ENCODE data around the gene PDZD7.
"Not testable (repeated sequence)": the region's sequence is repeated elsewhere in the genome, so short reads cannot be mapped to it uniquely, and the experiment has no call there.

Gene PDZD7

GRCh38 chr10:100981178-100981772 lies 49.7 kb downstream of the PDZD7 start:
- no peak overlapping the region for H3K27ac ChIP-seq (ENCODE audit: low read length)
- peaks cover 18% of the 10 kb centered on the region for H3K36me3 ChIP-seq (ENCODE audit: control insufficient read depth, low read depth, low read length)
- H3K9me3 ChIP-seq (ENCODE audit: control insufficient read depth, low read depth, low read length), result no peaks in the 10 kb centered on the region
- no peaks in the 10 kb centered on the region for H3K27me3 ChIP-seq (ENCODE audit: control insufficient read depth, insufficient read depth, low read length)
- H3K9ac ChIP-seq (ENCODE audit: low read length), result no peak overlapping the region
- H3K4me1 ChIP-seq (ENCODE audit: control insufficient read depth, low read depth, low read length), result peaks cover under 1% of the 10 kb centered on the region
- no peak overlapping the region for H3K4me3 ChIP-seq (ENCODE audit: low read length)

GRCh38 chr10:100980711-100981110 lies 50.2 kb downstream of the PDZD7 start:
- no peaks in the 10 kb centered on the region for H3K27me3 ChIP-seq (ENCODE audit: control insufficient read depth, insufficient read depth, low read length)
- H3K9ac ChIP-seq (ENCODE audit: low read length), result no peak overlapping the region
- H3K4me3 ChIP-seq (ENCODE audit: low read length), result no peak overlapping the region
- H3K36me3 ChIP-seq (ENCODE audit: control insufficient read depth, low read depth, low read length), result peaks cover 18% of the 10 kb centered on the region
- H3K4me1 ChIP-seq (ENCODE audit: control insufficient read depth, low read depth, low read length), result no peaks in the 10 kb centered on the region
- H3K9me3 ChIP-seq (ENCODE audit: control insufficient read depth, low read depth, low read length), result no peaks in the 10 kb centered on the region
- no peak overlapping the region for H3K27ac ChIP-seq (ENCODE audit: low read length)

- H3K27me3 ChIP-seq (ENCODE audit: control insufficient read depth, insufficient read depth, low read length), result no peaks in the 10 kb centered on the region
- no peaks in the 10 kb centered on the region for H3K9me3 ChIP-seq (ENCODE audit: control insufficient read depth, low read depth, low read length)
- H3K27ac ChIP-seq (ENCODE audit: low read length), result no peak overlapping the region
- H3K9ac ChIP-seq (ENCODE audit: low read length), result no peak overlapping the region
- no peaks in the 10 kb centered on the region for H3K4me1 ChIP-seq (ENCODE audit: control insufficient read depth, low read depth, low read length)
- H3K36me3 ChIP-seq (ENCODE audit: control insufficient read depth, low read depth, low read length), result peaks cover 18% of the 10 kb centered on the region
- H3K4me3 ChIP-seq (ENCODE audit: low read length), result no peak overlapping the region
These were observed 50.6 kb downstream of the PDZD7 start for GRCh38 chr10:100980311-100980710.

GRCh38 chr10:100979791-100980272 lies 51.1 kb downstream of the PDZD7 start:
- no peak overlapping the region for H3K9ac ChIP-seq (ENCODE audit: low read length)
- H3K4me3 ChIP-seq (ENCODE audit: low read length), result no peak overlapping the region
- H3K27ac ChIP-seq (ENCODE audit: low read length), result no peak overlapping the region
- H3K9me3 ChIP-seq (ENCODE audit: control insufficient read depth, low read depth, low read length), result no peaks in the 10 kb centered on the region
- H3K4me1 ChIP-seq (ENCODE audit: control insufficient read depth, low read depth, low read length), result no peaks in the 10 kb centered on the region
- H3K27me3 ChIP-seq (ENCODE audit: control insufficient read depth, insufficient read depth, low read length), result no peaks in the 10 kb centered on the region
- H3K36me3 ChIP-seq (ENCODE audit: control insufficient read depth, low read depth, low read length), result peaks cover 18% of the 10 kb centered on the region

GRCh38 chr10:100978901-100979195 lies 52.1 kb downstream of the PDZD7 start:
- no peak overlapping the region for H3K9ac ChIP-seq (ENCODE audit: low read length)
- H3K4me1 ChIP-seq (ENCODE audit: control insufficient read depth, low read depth, low read length), result no peaks in the 10 kb centered on the region
- no peaks in the 10 kb centered on the region for H3K27me3 ChIP-seq (ENCODE audit: control insufficient read depth, insufficient read depth, low read length)
- H3K4me3 ChIP-seq (ENCODE audit: low read length), result no peak overlapping the region
- peaks cover 18% of the 10 kb centered on the region for H3K36me3 ChIP-seq (ENCODE audit: control insufficient read depth, low read depth, low read length)
- no peaks in the 10 kb centered on the region for H3K9me3 ChIP-seq (ENCODE audit: control insufficient read depth, low read depth, low read length)
- no peak overlapping the region for H3K27ac ChIP-seq (ENCODE audit: low read length)

GRCh38 chr10:100978121-100978900 lies 52.6 kb downstream of the PDZD7 start:
- Histone ChIP-seq H3K4me1 (ENCODE audit: control insufficient read depth, low read depth, low read length) (no peaks in the 10 kb centered on the region), H3K27ac (ENCODE audit: low read length) (no peak overlapping the region), H3K9ac (ENCODE audit: low read length) (no peak overlapping the region), H3K9me3 (ENCODE audit: control insufficient read depth, low read depth, low read length) (no peaks in the 10 kb centered on the region), H3K36me3 (ENCODE audit: control insufficient read depth, low read depth, low read length) (peaks cover 18% of the 10 kb centered on the region), H3K27me3 (ENCODE audit: control insufficient read depth, insufficient read depth, low read length) (no peaks in the 10 kb centered on the region), H3K4me3 (ENCODE audit: low read length) (no peak overlapping the region)

- Histone ChIP-seq H3K4me3 (ENCODE audit: low read length) (no peak overlapping the region), H3K27me3 (ENCODE audit: control insufficient read depth, insufficient read depth, low read length) (no peaks in the 10 kb centered on the region), H3K9ac (ENCODE audit: low read length) (no peak overlapping the region), H3K9me3 (ENCODE audit: control insufficient read depth, low read depth, low read length) (no peaks in the 10 kb centered on the region), H3K4me1 (ENCODE audit: control insufficient read depth, low read depth, low read length) (no peaks in the 10 kb centered on the region), H3K36me3 (ENCODE audit: control insufficient read depth, low read depth, low read length) (peaks cover 18% of the 10 kb centered on the region), H3K27ac (ENCODE audit: low read length) (no peak overlapping the region)
These were observed 53.5 kb downstream of the PDZD7 start for GRCh38 chr10:100977436-100977835.

- no peak overlapping the region for H3K27ac ChIP-seq (ENCODE audit: low read length)
- H3K27me3 ChIP-seq (ENCODE audit: control insufficient read depth, insufficient read depth, low read length), result no peaks in the 10 kb centered on the region
- no peak overlapping the region for H3K4me3 ChIP-seq (ENCODE audit: low read length)
- H3K4me1 ChIP-seq (ENCODE audit: control insufficient read depth, low read depth, low read length), result no peaks in the 10 kb centered on the region
- no peaks in the 10 kb centered on the region for H3K9me3 ChIP-seq (ENCODE audit: control insufficient read depth, low read depth, low read length)
- no peak overlapping the region for H3K9ac ChIP-seq (ENCODE audit: low read length)
- peaks cover 14% of the 10 kb centered on the region for H3K36me3 ChIP-seq (ENCODE audit: control insufficient read depth, low read depth, low read length)
These were observed 54.0 kb downstream of the PDZD7 start for GRCh38 chr10:100976906-100977305.

GRCh38 chr10:100975397-100975796 lies 55.5 kb downstream of the PDZD7 start:
- not testable (repeated sequence) for H3K4me1 ChIP-seq (ENCODE audit: control insufficient read depth, low read depth, low read length); H3K9me3 ChIP-seq (ENCODE audit: control insufficient read depth, low read depth, low read length); H3K4me3 ChIP-seq (ENCODE audit: low read length); H3K27ac ChIP-seq (ENCODE audit: low read length); H3K9ac ChIP-seq (ENCODE audit: low read length); H3K27me3 ChIP-seq (ENCODE audit: control insufficient read depth, insufficient read depth, low read length); H3K36me3 ChIP-seq (ENCODE audit: control insufficient read depth, low read depth, low read length)

GRCh38 chr10:100972904-100973535 lies 57.9 kb downstream of the PDZD7 start:
- no peak overlapping the region for H3K27ac ChIP-seq (ENCODE audit: low read length)
- peaks cover 5% of the 10 kb centered on the region for H3K27me3 ChIP-seq (ENCODE audit: control insufficient read depth, insufficient read depth, low read length)
- no peaks in the 10 kb centered on the region for H3K4me1 ChIP-seq (ENCODE audit: control insufficient read depth, low read depth, low read length)
- no peak overlapping the region for H3K4me3 ChIP-seq (ENCODE audit: low read length)
- H3K9ac ChIP-seq (ENCODE audit: low read length), result no peak overlapping the region
- no peaks in the 10 kb centered on the region for H3K36me3 ChIP-seq (ENCODE audit: control insufficient read depth, low read depth, low read length)
- no peaks in the 10 kb centered on the region for H3K9me3 ChIP-seq (ENCODE audit: control insufficient read depth, low read depth, low read length)

GRCh38 chr10:100972115-100972903 lies 58.6 kb downstream of the PDZD7 start:
- Histone ChIP-seq H3K9ac (ENCODE audit: low read length) (no peak overlapping the region), H3K27me3 (ENCODE audit: control insufficient read depth, insufficient read depth, low read length) (peaks cover 5% of the 10 kb centered on the region), H3K4me3 (ENCODE audit: low read length) (no peak overlapping the region), H3K4me1 (ENCODE audit: control insufficient read depth, low read depth, low read length) (no peaks in the 10 kb centered on the region), H3K9me3 (ENCODE audit: control insufficient read depth, low read depth, low read length) (no peaks in the 10 kb centered on the region), H3K36me3 (ENCODE audit: control insufficient read depth, low read depth, low read length) (no peaks in the 10 kb centered on the region), H3K27ac (ENCODE audit: low read length) (no peak overlapping the region)
